Ramos (cell line): ENCODE measurements around the gene CCDC167.

ENCODE experiments used
- in situ Hi-C: fragments of 300-500 bp; cut with MboI; formaldehyde crosslinking; loops from one replicate; pipeline ENCODE4 v1.14.3; 2022; ENCODE audit warnings: low sequenced_read_pairs; ENCODE audit not compliant: unreplicated experiment

The CCDC167 gene

GRCh38 chr6:37531026-37531425 lies 31.3 kb upstream of the CCDC167 start:
- in situ Hi-C loops, result no loop called here

- in situ Hi-C loops, result no loop called here
Measured at GRCh38 chr6:37530297-37530696, 30.6 kb upstream of the CCDC167 start.

GRCh38 chr6:37528541-37528940 lies 28.8 kb upstream of the CCDC167 start:
- in situ Hi-C loops, result no loop called here

GRCh38 chr6:37525460-37526357 lies 26.0 kb upstream of the CCDC167 start:
- in situ Hi-C loops, result no loop called here

- in situ Hi-C loops, result no loop called here
Measured at GRCh38 chr6:37524970-37525318, 25.3 kb upstream of the CCDC167 start.

- in situ Hi-C loops, result no loop called here
Measured at GRCh38 chr6:37524025-37524969, 24.6 kb upstream of the CCDC167 start.

GRCh38 chr6:37523412-37523811 lies 23.7 kb upstream of the CCDC167 start:
- in situ Hi-C loops, result no loop called here

GRCh38 chr6:37522836-37523235 lies 23.1 kb upstream of the CCDC167 start:
- in situ Hi-C loops, result no loop called here

GRCh38 chr6:37521674-37522073 lies 22.0 kb upstream of the CCDC167 start:
- in situ Hi-C loops, result no loop called here

GRCh38 chr6:37520926-37521325 lies 21.2 kb upstream of the CCDC167 start:
- in situ Hi-C loops, result no loop called here

GRCh38 chr6:37519461-37519860 lies 19.8 kb upstream of the CCDC167 start:
- in situ Hi-C loops, result no loop called here

- in situ Hi-C loops, result no loop called here
Measured at GRCh38 chr6:37518116-37518515, 18.4 kb upstream of the CCDC167 start.

GRCh38 chr6:37517411-37517812 lies 17.7 kb upstream of the CCDC167 start:
- in situ Hi-C loops, result no loop called here

GRCh38 chr6:37516920-37517405 lies 17.3 kb upstream of the CCDC167 start:
- in situ Hi-C loops, result no loop called here

- in situ Hi-C loops, result no loop called here
Measured at GRCh38 chr6:37516076-37516919, 16.6 kb upstream of the CCDC167 start.

GRCh38 chr6:37515712-37516075 lies 16.0 kb upstream of the CCDC167 start:
- in situ Hi-C loops, result no loop called here

- in situ Hi-C loops, result no loop called here
Measured at GRCh38 chr6:37514837-37515236, 15.1 kb upstream of the CCDC167 start.

- in situ Hi-C loops, result no loop called here
Measured at GRCh38 chr6:37514321-37514771, 14.7 kb upstream of the CCDC167 start.

- in situ Hi-C loops, result no loop called here
Measured at GRCh38 chr6:37513576-37513975, 13.9 kb upstream of the CCDC167 start.

GRCh38 chr6:37513155-37513554 lies 13.5 kb upstream of the CCDC167 start:
- in situ Hi-C loops, result no loop called here
